Peyer's patch (tissue), 4 donors: ENCODE results near the gene DCP1B. TPM values are rescaled to one million over a fixed set of nuclear protein-coding genes. Genes with fewer than 3 reads are reported as not detected.

Experiments
- DNase-seq, 3 donors: peaks; one replicate each; pipeline ENCODE4 v3.0.0-alpha.2; 2017 to 2019
- H3K27ac ChIP-seq, 4 donors: fragments of 200-600 bp; sonication (generic); one replicate each; pipeline ENCODE4 v1.5.1; 2016 to 2019
- H3K27me3 ChIP-seq, 2 donors: fragments of 200-600 bp; sonication (generic); one replicate each; pipeline ENCODE4 v1.5.1; 2019
- H3K36me3 ChIP-seq, 3 donors: fragments of 200-600 bp; sonication (generic); one replicate each; pipeline ENCODE4 v1.5.1; 2016 to 2019
- H3K4me1 ChIP-seq, 4 donors: fragments of 200-600 bp; sonication (generic); one replicate each; pipeline ENCODE4 v1.5.1; 2016 to 2019
- H3K4me3 ChIP-seq, 4 donors: fragments of 200-600 bp; sonication (generic); 1 replicate in 3 of 4; 2 replicates in 1 of 4; pipeline ENCODE4 v1.5.1; 2016 to 2019; ENCODE audit warnings: mild to moderate bottlenecking in 1 of 4
- H3K9me3 ChIP-seq, 4 donors: fragments of 200-600 bp; sonication (generic); one replicate each; pipeline ENCODE4 v1.5.1; 2016 to 2019; ENCODE audit warnings: mild to moderate bottlenecking in 1 of 4
- POLR2A ChIP-seq, 2 donors: fragments of 450-650 bp; IDR thresholded peaks; one replicate each; pipeline ENCODE4 v1.5.1; 2017; ENCODE audit warnings: antibody characterized with exemption in 2 of 2, mild to moderate bottlenecking in 2 of 2, moderate library complexity in 2 of 2
- total RNA-seq, 4 donors: library from RNA; depleted of rRNA; stranded (reverse); fragments of >200 nt; gene quantifications; one replicate each; pipeline ENCODE4 v1.1.0, GENCODE V29; 2016
- TF ChIP-seq, protein P1 (sequence below), 6 experiments: fragments of 450-650 bp in 4 of 6; fragments of 200-600 bp in 2 of 6; sonication (generic) in 1 of 6; IDR thresholded peaks; one replicate each; pipeline ENCODE4 v1.5.1; 2017 to 2019; ENCODE audit warnings: antibody characterized with exemption in 6 of 6, mild to moderate bottlenecking in 3 of 6, moderate library complexity in 1 of 6

The DCP1B gene
- total RNA-seq, 4 donors from 2014 or later: 14.7 to 54.5 (median 18.6) TPM

DNA sequence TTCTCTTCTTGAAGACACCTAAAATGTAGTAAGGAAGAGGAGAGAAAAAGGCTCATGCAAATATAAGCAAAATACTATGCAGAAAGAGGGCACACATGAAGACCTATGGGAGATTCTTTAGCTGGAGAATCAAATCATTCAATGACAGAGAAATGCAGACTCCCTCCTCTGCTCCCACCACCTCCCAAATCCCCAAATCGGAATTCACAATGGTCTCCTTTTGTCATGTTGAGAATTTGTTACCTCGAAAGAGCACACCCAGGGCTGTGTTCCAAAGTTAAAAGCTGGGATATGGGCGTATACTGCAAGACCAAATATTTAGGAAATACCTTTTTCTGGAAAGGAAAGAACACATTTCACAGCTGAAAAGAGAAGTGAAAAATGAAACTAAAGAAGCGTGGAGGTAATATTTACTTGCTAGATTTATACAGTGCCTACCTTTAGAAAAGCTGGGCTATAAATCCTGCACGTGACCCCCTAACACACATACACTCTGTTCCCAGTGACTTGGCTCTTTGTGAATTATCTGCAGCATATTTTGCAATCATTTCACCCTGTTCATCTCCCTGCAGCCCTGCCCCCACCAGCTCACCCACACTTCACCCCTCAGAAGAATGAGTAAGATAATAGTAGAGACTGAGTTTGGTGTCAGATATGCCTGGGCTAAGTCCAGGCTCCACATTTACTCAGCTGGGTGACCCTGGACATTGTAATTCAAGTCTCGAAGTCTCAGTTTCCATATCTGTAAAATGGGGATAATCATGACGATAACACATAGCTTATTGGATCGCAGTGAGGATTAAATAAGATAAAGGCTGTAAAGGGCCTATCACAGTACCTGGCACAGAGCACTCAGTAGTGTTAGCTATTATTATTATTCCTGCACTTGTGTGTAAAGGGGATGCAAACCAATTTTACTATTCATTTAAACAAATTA, 45.6 kb upstream of the DCP1B start:
- no peaks in the 10 kb centered on the region for H3K27me3 ChIP-seq
- no peak overlapping the region for H3K4me3 ChIP-seq
- H3K4me1 ChIP-seq: peaks cover 0 to 14% (median 0%) of the 10 kb centered on the region in 4 donors
- peak in 1 of 3 donors; percentile 57 for DNase-seq
- H3K27ac ChIP-seq: no peak overlapping the region
- no peaks in the 10 kb centered on the region for H3K9me3 ChIP-seq
- TF ChIP-seq, protein P1, sequence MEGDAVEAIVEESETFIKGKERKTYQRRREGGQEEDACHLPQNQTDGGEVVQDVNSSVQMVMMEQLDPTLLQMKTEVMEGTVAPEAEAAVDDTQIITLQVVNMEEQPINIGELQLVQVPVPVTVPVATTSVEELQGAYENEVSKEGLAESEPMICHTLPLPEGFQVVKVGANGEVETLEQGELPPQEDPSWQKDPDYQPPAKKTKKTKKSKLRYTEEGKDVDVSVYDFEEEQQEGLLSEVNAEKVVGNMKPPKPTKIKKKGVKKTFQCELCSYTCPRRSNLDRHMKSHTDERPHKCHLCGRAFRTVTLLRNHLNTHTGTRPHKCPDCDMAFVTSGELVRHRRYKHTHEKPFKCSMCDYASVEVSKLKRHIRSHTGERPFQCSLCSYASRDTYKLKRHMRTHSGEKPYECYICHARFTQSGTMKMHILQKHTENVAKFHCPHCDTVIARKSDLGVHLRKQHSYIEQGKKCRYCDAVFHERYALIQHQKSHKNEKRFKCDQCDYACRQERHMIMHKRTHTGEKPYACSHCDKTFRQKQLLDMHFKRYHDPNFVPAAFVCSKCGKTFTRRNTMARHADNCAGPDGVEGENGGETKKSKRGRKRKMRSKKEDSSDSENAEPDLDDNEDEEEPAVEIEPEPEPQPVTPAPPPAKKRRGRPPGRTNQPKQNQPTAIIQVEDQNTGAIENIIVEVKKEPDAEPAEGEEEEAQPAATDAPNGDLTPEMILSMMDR (IDR thresholded peaks at IDR 0.05): no peak
- no peak for TF ChIP-seq POLR2A (IDR thresholded peaks at IDR 0.05)
- no peaks in the 10 kb centered on the region for H3K36me3 ChIP-seq

DNA sequence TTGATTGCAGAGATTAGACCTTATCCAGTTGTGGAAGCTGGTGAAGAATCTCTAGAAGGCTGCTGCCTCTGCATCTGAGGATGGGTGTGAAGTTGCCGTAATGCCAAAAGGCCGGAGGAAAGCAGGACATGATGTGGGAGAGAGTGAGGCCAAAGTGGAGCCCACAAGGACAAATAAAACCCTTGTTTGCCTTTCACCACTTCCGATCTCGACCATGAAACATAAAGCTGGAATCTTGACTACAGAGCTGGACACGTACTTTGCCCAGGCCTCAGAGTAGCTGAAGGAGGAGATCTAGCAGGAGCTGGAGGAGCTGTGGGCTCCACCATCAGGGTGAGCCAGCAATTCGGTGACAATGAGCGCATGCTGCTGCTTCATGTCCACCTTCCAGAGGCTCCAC, 43.5 kb upstream of the DCP1B start:
- Histone ChIP-seq H3K4me1 (peaks cover 0 to 7% (median 0%) of the 10 kb centered on the region in 4 donors), H3K36me3 (no peaks in the 10 kb centered on the region), H3K27ac (no peak overlapping the region), H3K27me3 (no peaks in the 10 kb centered on the region), H3K9me3 (no peaks in the 10 kb centered on the region), H3K4me3 (no peak overlapping the region)
- DNase-seq: no peak
- TF ChIP-seq, protein P1 (IDR thresholded peaks at IDR 0.05): no peak
- no peak for TF ChIP-seq POLR2A (IDR thresholded peaks at IDR 0.05)

DNA sequence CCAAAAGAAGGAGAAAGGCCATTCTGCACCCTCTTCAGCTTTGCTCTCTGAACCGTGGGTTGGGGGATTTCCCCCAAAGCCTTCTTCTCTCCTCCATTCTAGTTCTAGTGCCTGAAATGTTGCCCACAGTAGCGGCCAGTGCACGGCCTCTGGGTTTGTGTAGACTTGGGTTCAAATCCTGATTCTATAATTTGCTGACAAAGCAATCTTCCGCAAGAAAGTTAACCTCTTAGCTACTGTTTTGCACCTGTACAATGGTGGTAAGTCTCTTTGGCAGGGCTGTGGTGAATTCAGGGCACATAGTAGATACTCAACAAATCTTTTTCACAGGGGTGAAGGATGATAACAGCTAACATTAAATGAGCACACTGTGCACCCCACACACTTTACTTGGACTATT, 42.7 kb upstream of the DCP1B start:
- TF ChIP-seq, protein P1 (IDR thresholded peaks at IDR 0.05): no peak
- no peak for TF ChIP-seq POLR2A (IDR thresholded peaks at IDR 0.05)
- no peak overlapping the region for H3K4me3 ChIP-seq
- H3K9me3 ChIP-seq: no peaks in the 10 kb centered on the region
- no peaks in the 10 kb centered on the region for H3K36me3 ChIP-seq
- DNase-seq: no peak
- no peak overlapping the region for H3K27ac ChIP-seq
- H3K4me1 ChIP-seq: peaks cover 0 to 4% (median 0%) of the 10 kb centered on the region in 4 donors
- H3K27me3 ChIP-seq: no peaks in the 10 kb centered on the region

DNA sequence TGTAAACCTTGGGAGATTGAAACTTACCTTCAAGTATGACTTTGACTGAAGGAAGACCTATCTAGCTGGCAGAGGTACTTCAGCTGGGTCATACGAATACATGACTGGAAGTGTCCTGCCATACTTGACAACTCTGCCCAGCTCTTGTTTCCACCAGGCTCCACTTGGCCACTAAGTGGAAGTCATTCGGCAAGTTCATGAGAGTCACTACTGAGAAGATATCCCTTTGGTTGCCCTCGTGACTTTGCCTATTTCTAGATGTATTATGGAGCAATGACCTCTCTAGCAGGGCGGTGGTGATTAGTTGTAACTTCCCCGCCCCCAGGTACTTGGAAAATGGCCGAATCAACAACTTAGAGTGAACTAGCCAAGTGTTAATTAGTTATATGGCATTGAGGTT, 39.9 kb upstream of the DCP1B start:
- Histone ChIP-seq H3K27me3 (no peaks in the 10 kb centered on the region), H3K9me3 (no peaks in the 10 kb centered on the region), H3K27ac (no peak overlapping the region), H3K4me1 (no peaks in the 10 kb centered on the region), H3K36me3 (no peaks in the 10 kb centered on the region), H3K4me3 (no peak overlapping the region)
- no peak for DNase-seq
- TF ChIP-seq POLR2A (IDR thresholded peaks at IDR 0.05): no peak
- TF ChIP-seq, protein P1 (IDR thresholded peaks at IDR 0.05): no peak

DNA sequence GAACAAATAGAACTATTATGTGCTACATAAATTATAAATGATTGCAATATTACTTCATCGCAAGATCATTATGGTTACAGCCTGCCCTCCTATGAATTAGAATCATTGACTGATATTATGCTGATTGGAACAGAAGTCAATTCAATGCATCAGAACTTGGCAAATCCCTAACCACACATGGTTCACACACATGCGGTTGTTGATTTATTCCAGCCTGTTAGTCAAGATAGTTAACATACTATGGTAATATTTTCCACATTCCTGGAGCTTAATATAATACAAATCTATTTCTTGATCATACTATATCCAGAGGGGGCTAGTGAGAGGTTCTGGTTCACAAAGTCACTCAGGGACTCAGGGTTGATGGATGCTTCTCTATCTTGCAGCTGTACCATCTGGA, 38.8 kb upstream of the DCP1B start:
- Histone ChIP-seq H3K27ac (no peak overlapping the region), H3K9me3 (no peaks in the 10 kb centered on the region), H3K4me1 (no peaks in the 10 kb centered on the region), H3K36me3 (no peaks in the 10 kb centered on the region), H3K27me3 (no peaks in the 10 kb centered on the region), H3K4me3 (no peak overlapping the region)
- no peak for DNase-seq
- TF ChIP-seq, protein P1 (IDR thresholded peaks at IDR 0.05): no peak
- TF ChIP-seq POLR2A (IDR thresholded peaks at IDR 0.05): no peak
